HG02798 (cell line): ENCODE data around the gene NCOA7.

Experiments
- ATAC-seq: cut with Tn5 transposase; IDR thresholded peaks from one replicate; pipeline ENCODE4 v1.9.1; 2021; ENCODE audit warnings: mild to moderate bottlenecking; ENCODE audit not compliant: unreplicated experiment, poor library complexity

NCOA7 gene

GRCh38 chr6:125790358-125791150 is at the start of gene NCOA7:
TSS of gene NCOA7 (plus strand) at chr6:125790960. CDS start at chr6:125815355, 24,395 bp downstream.
- ATAC-seq, result peak; percentile 84

GRCh38 chr6:125741336-125741735 is 49.4 kb upstream of the NCOA7 start:
- no peak for ATAC-seq

GRCh38 chr6:125742024-125742423 is 48.7 kb upstream of the NCOA7 start:
- ATAC-seq, result no peak

GRCh38 chr6:125742464-125743120 is 48.2 kb upstream of the NCOA7 start:
- ATAC-seq, result no peak

GRCh38 chr6:125743604-125744003 is 47.2 kb upstream of the NCOA7 start:
- ATAC-seq, result no peak

GRCh38 chr6:125745281-125746018 is 45.3 kb upstream of the NCOA7 start:
- ATAC-seq, result no peak

- no peak for ATAC-seq
Observed at GRCh38 chr6:125746019-125746414, 44.7 kb upstream of the NCOA7 start.

GRCh38 chr6:125746731-125747588 is 43.8 kb upstream of the NCOA7 start:
- ATAC-seq, result peak; percentile 56

GRCh38 chr6:125747589-125748405 is 43.0 kb upstream of the NCOA7 start:
- peak; percentile 9 for ATAC-seq

- no peak for ATAC-seq
Observed at GRCh38 chr6:125748406-125749172, 42.2 kb upstream of the NCOA7 start.

- peak; percentile 91 for ATAC-seq
Observed at GRCh38 chr6:125749173-125749864, 41.4 kb upstream of the NCOA7 start, which contains the start of gene HEY2. TSS of gene HEY2 (plus strand) at chr6:125749632. CDS start at chr6:125749777, 145 bp downstream.

GRCh38 chr6:125749865-125750691 is 40.7 kb upstream of the NCOA7 start:
- no peak for ATAC-seq

GRCh38 chr6:125750692-125751333 is 39.9 kb upstream of the NCOA7 start:
- ATAC-seq, result no peak

GRCh38 chr6:125751334-125751916 is 39.3 kb upstream of the NCOA7 start:
- no peak for ATAC-seq

GRCh38 chr6:125752773-125753172 is 38.0 kb upstream of the NCOA7 start:
- no peak for ATAC-seq

GRCh38 chr6:125753218-125753936 is 37.4 kb upstream of the NCOA7 start:
- ATAC-seq, result no peak
